ENCODE measurements around the gene SPIB.
A peak's percentile ranks its signal among the peaks of the same experiment; 100 is the strongest.

The SPIB gene

GRCh38 chr19:50392759-50393158 lies 26.0 kb upstream of the SPIB start:
- DNase-seq, result no peak

GRCh38 chr19:50393589-50393988 lies 25.1 kb upstream of the SPIB start:
- DNase-seq, result no peak

GRCh38 chr19:50394017-50394416 lies 24.7 kb upstream of the SPIB start:
- DNase-seq, result no peak

GRCh38 chr19:50398675-50399367 lies 19.9 kb upstream of the SPIB start:
- DNase-seq, result no peak

- no peak for DNase-seq
Measured at GRCh38 chr19:50399368-50399745, 19.4 kb upstream of the SPIB start.

GRCh38 chr19:50401605-50402450 lies 16.9 kb upstream of the SPIB start:
- no peak for DNase-seq

GRCh38 chr19:50402544-50403301 lies 16.0 kb upstream of the SPIB start:
- no peak for DNase-seq

- no peak for DNase-seq
Measured at GRCh38 chr19:50406156-50406820, 12.4 kb upstream of the SPIB start.

- no peak for DNase-seq
Measured at GRCh38 chr19:50406829-50407228, 11.9 kb upstream of the SPIB start.

GRCh38 chr19:50409347-50409746 lies 9.4 kb upstream of the SPIB start:
- DNase-seq, result no peak

GRCh38 chr19:50410109-50410508 lies 8.6 kb upstream of the SPIB start:
- DNase-seq, result no peak

GRCh38 chr19:50412419-50412818 lies 6.3 kb upstream of the SPIB start:
- DNase-seq, result no peak

GRCh38 chr19:50413096-50413495 lies 5.6 kb upstream of the SPIB start:
- no peak for DNase-seq

GRCh38 chr19:50413531-50413930 lies 5.2 kb upstream of the SPIB start:
- DNase-seq, result no peak

- DNase-seq, result no peak
Measured at GRCh38 chr19:50414864-50415660, 3.7 kb upstream of the SPIB start.

- no peak for DNase-seq
Measured at GRCh38 chr19:50415661-50416033, 3.1 kb upstream of the SPIB start.

- no peak for DNase-seq
Measured at GRCh38 chr19:50416034-50416977, 2.4 kb upstream of the SPIB start.

GRCh38 chr19:50417111-50418081 lies 1.3 kb upstream of the SPIB start:
- peak; percentile 44 for DNase-seq

GRCh38 chr19:50419022-50419579 lies 363 bp downstream of the SPIB start:
- DNase-seq, result no peak
